Adrenal gland (tissue), 12 donors: ENCODE results near the gene SH3RF1. TPM values are rescaled to one million over a fixed set of nuclear protein-coding genes. Genes with fewer than 3 reads are reported as not detected.

ENCODE experiments used
- DNase-seq, 7 donors: peaks; one replicate each; pipeline ENCODE4 v3.0.0-alpha.2; 2019 to 2020
- H3K27ac ChIP-seq, 5 donors: fragments of 200-600 bp; sonication (generic) in 4 of 5; 1 replicate in 3 of 5; 2 replicates in 2 of 5; pipeline versions ENCODE4 v1.5.1 to v1.8.0; 2016 to 2020; ENCODE audit warnings: mild to moderate bottlenecking in 1 of 5
- H3K27me3 ChIP-seq: fragments of 200-600 bp; 2 replicates; pipeline ENCODE4 v1.8.0; 2021
- H3K36me3 ChIP-seq, 2 donors: fragments of 200-600 bp; replicated peaks in 1 of 2; 1 replicate in 1 of 2; 2 replicates in 1 of 2; pipeline versions ENCODE4 v1.5.1 to v1.8.0; 2018 to 2022
- H3K4me1 ChIP-seq, 2 donors: fragments of 200-600 bp; replicated peaks in 1 of 2; 1 replicate in 1 of 2; 2 replicates in 1 of 2; pipeline versions ENCODE4 v1.5.1 to v1.8.0; 2018 to 2021
- H3K4me3 ChIP-seq, 4 donors: fragments of 200-600 bp; sonication (generic) in 3 of 4; one replicate each; pipeline ENCODE4 v1.5.1; 2016 to 2018
- H3K9me3 ChIP-seq, 3 donors: fragments of 200-600 bp; sonication (generic) in 1 of 3; replicated peaks in 1 of 3; 1 replicate in 2 of 3; 2 replicates in 1 of 3; pipeline versions ENCODE4 v1.5.1 to v1.8.0; 2016 to 2021
- CTCF ChIP-seq, 6 experiments: fragments of 450-650 bp in 4 of 6; fragments of 200-600 bp in 2 of 6; sonication (generic) in 1 of 6; IDR thresholded peaks; 1 replicate in 5 of 6; 2 replicates in 1 of 6; pipeline versions ENCODE4 v1.5.1 to v1.8.0; 2016 to 2021; ENCODE audit warnings: antibody characterized with exemption in 6 of 6, mild to moderate bottlenecking in 2 of 6, moderate library complexity in 1 of 6
- POLR2A ChIP-seq, 2 donors: fragments of 450-650 bp; IDR thresholded peaks; one replicate each; pipeline ENCODE4 v1.6.1; 2017; ENCODE audit warnings: antibody characterized with exemption in 2 of 2, mild to moderate bottlenecking in 2 of 2, moderate library complexity in 1 of 2
- WGBS, 4 donors: extraction: QIAGEN DNeasy Blood & Tissue Kit in 2 of 4; methylation state at CpG; one replicate each; pipeline versions ENCODE4 v1.1.5 to v1.1.7; 2013 to 2017; 5-methylcytosine and 5-hydroxymethylcytosine counted together
- intact Hi-C, 2 donors: fragments of 100-400 bp; cut with DNase I; formaldehyde crosslinking; loops; one replicate each; pipeline versions ENCODE4 v1.14.1 to v1.15.0; 2022 to 2023
- polyA plus RNA-seq, 3 donors: library from polyadenylated mRNA; stranded (reverse); fragments of 200-250 nt in 2 of 3; fragments of 350-450 nt in 1 of 3; fragmentation: Illumina TruSeq in 1 of 3; extraction: RNeasy Lipid Tissue Mini Kit (QIAGEN cat#74804) in 1 of 3; gene quantifications; one replicate each; pipeline ENCODE4 v1.2.3, GENCODE V29; 2013 to 2014
- total RNA-seq, 9 donors: library from RNA; depleted of rRNA in 4 of 9; stranded (reverse); fragments of >200 nt in 4 of 9; fragments of 120-200 nt in 1 of 9; fragmentation: NEBNext Ultra II Directional in 1 of 9; extraction: Animal tissue kit (Norgen Biotek cat#: 25700) in 1 of 9; gene quantifications; one replicate each; pipeline versions ENCODE4 v1.1.0 to v1.2.4, GENCODE V29; 2013 to 2023
- donor health status: healthy with polysubstance abuse.
- donor health status: Bipolar disorder and iron deficiency.
- donor health status: DM: yes; HTN: yes; CAD: no.
- donor health status: DM: no; HTN: no; CAD: no.
- donor health status: DM: no; HTN: no; CAD: no.
- donor health status: DM: yes; HTN: yes; CAD: no.

SH3RF1 gene
- total and polyA plus RNA-seq, 12 donors, result 1.8 to 19.3 (median 8.6) TPM

GRCh38 chr4:169263791-169264392 is 6.9 kb downstream of the SH3RF1 start:
- Histone ChIP-seq H3K36me3 (no peaks in the 10 kb centered on the region), H3K27me3 (no peaks in the 10 kb centered on the region), H3K27ac (no peak overlapping the region), H3K4me3 (no peak overlapping the region), H3K9me3 (no peaks in the 10 kb centered on the region), H3K4me1 (peaks cover 0 to 13% of the 10 kb centered on the region in 2 donors)
- TF ChIP-seq CTCF (IDR thresholded peaks at IDR 0.05), result no peak
- no peak for TF ChIP-seq POLR2A (IDR thresholded peaks at IDR 0.05)
- WGBS, 4 donors, result 67 to 89% (median 79%) methylated on average over 1 of the region's 1 CpG
- intact Hi-C loops, result no loop called here
- DNase-seq, result no peak

- DNase-seq, result no peak
- H3K9me3 ChIP-seq, result no peaks in the 10 kb centered on the region
- no peaks in the 10 kb centered on the region for H3K36me3 ChIP-seq
- peaks cover 15 to 16% of the 10 kb centered on the region in 2 donors for H3K4me1 ChIP-seq
- WGBS, 4 donors, result 70 to 74% (median 71%) methylated on average over 6 of the region's 6 CpGs
- intact Hi-C loops, result no loop called here
- H3K27ac ChIP-seq, result no peak overlapping the region
- TF ChIP-seq POLR2A (IDR thresholded peaks at IDR 0.05) (no peak), CTCF (IDR thresholded peaks at IDR 0.05) (no peak)
- H3K4me3 ChIP-seq, result no peak overlapping the region
- H3K27me3 ChIP-seq, result no peaks in the 10 kb centered on the region
Observed at GRCh38 chr4:169260217-169260866, 10.4 kb downstream of the SH3RF1 start.

- intact Hi-C loops, result no loop called here
- no peak for TF ChIP-seq POLR2A (IDR thresholded peaks at IDR 0.05)
- H3K4me3 ChIP-seq, result no peak overlapping the region
- no peaks in the 10 kb centered on the region for H3K9me3 ChIP-seq
- H3K27me3 ChIP-seq, result no peaks in the 10 kb centered on the region
- H3K4me1 ChIP-seq, result peaks cover 26 to 27% of the 10 kb centered on the region in 2 donors
- H3K36me3 ChIP-seq, result no peaks in the 10 kb centered on the region
- no peak overlapping the region for H3K27ac ChIP-seq
- no peak for DNase-seq
- WGBS, 4 donors, result 97 to 98% (median 97%) methylated on average over 6 of the region's 6 CpGs
Observed at GRCh38 chr4:169259271-169259670, 11.5 kb downstream of the SH3RF1 start.

- no peak for TF ChIP-seq POLR2A (IDR thresholded peaks at IDR 0.05)
- TF ChIP-seq CTCF (IDR thresholded peaks at IDR 0.05), result no peak
- H3K4me1 ChIP-seq, result peaks cover 33 to 37% of the 10 kb centered on the region in 2 donors
- no peak overlapping the region for H3K27ac ChIP-seq
- no peak for DNase-seq
- H3K36me3 ChIP-seq, result no peaks in the 10 kb centered on the region
- no peaks in the 10 kb centered on the region for H3K9me3 ChIP-seq
- no peaks in the 10 kb centered on the region for H3K27me3 ChIP-seq
- no peak overlapping the region for H3K4me3 ChIP-seq
- WGBS, 4 donors, result 78 to 96% (median 86%) methylated on average over 1 of the region's 1 CpG
- intact Hi-C loops, result no loop called here
Observed at GRCh38 chr4:169258141-169258540, 12.6 kb downstream of the SH3RF1 start.
